ENCODE measurements around the gene FKBP11. TPM values are rescaled to one million over a fixed set of nuclear protein-coding genes. Genes with fewer than 3 reads are reported as not detected.

Gene FKBP11
- total and polyA plus RNA-seq, 2 of the 8 experiments (the other 6 are each of a cell fraction or from before 2014, with no cell fraction given), result 45.7 to 65.1 TPM

DNA sequence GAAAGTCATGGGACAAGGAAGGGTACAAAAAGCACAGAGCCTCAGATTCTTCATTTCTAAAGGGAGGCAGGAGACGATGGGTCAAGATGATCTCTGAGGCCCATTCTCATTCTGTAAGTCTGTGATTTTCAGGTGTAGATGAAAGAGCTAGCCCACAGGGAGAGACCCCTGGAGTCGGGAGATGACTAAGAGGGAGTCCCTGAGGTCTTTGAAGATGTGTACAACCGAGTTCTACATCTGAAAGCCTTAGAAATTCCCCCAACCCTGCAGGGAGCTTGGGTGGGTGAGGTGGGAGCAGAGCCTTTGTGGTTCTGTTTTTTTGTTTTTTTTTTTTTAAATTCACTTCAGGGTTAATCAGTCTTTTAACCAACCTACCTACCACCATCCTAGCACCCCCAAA, 43.2 kb upstream of the FKBP11 start:
- no peak overlapping the region for H3K4ac ChIP-seq (replicated peaks; ENCODE audit: insufficient read length, low read depth, low read length)
- no peak overlapping the region for H3K27ac ChIP-seq (ENCODE audit: low read depth, low read length)
- peaks cover 7% of the 10 kb centered on the region for H3K23me2 ChIP-seq (ENCODE audit: low read depth, low read length)
- peak overlapping the region; percentile 20; the same call in 1 of the 2 replicates for H2BK15ac ChIP-seq (ENCODE audit: low read length)
- no peaks in the 10 kb centered on the region for H3K9me3 ChIP-seq (ENCODE audit: insufficient read depth in 2 of 2, low read depth in 1 of 2, low read length in 1 of 2)
- no peaks in the 10 kb centered on the region for H3K79me2 ChIP-seq (ENCODE audit: control insufficient read depth in 1 of 2, insufficient read depth in 2 of 2, low read length in 2 of 2)
- no peak overlapping the region for H2BK5ac ChIP-seq (ENCODE audit: low read depth, low read length)
- H3K14ac ChIP-seq (ENCODE audit: insufficient read length), result no peak overlapping the region
- no peak overlapping the region for H3K9ac ChIP-seq (replicated peaks in 1 of 4; ENCODE audit: extremely low read depth in 1 of 4, low read depth in 3 of 4, low read length in 3 of 4)
- H2AFZ ChIP-seq (ENCODE audit: low read length), result no peak overlapping the region
- no peak overlapping the region for H3K23ac ChIP-seq (ENCODE audit: insufficient read length)
- no peaks in the 10 kb centered on the region; a peak in 1 of 8 replicates for H3K36me3 ChIP-seq (ENCODE audit: control insufficient read depth in 2 of 4, insufficient read depth in 4 of 4, low read length in 3 of 4)
- H3K56ac ChIP-seq (replicated peaks; ENCODE audit: insufficient read length, low read depth, low read length), result no peak overlapping the region
- H3K4me3 ChIP-seq (ENCODE audit: extremely low read depth in 1 of 4, insufficient read depth in 2 of 4, low read depth in 3 of 4, low read length in 4 of 4), result peak overlapping the region in 1 of 4 experiments; percentile 56; a peak in 2 of 8 replicates
- H2BK120ac ChIP-seq (replicated peaks; ENCODE audit: low read depth, low read length), result no peak overlapping the region
- no peaks in the 10 kb centered on the region for H3K79me1 ChIP-seq (ENCODE audit: low read depth, low read length)
- H4K91ac ChIP-seq (replicated peaks; ENCODE audit: insufficient read length, low read length), result no peak overlapping the region
- no peak overlapping the region; the same call in 1 of the 2 replicates for H3K18ac ChIP-seq (ENCODE audit: extremely low read depth, low read length)
- no peak for DNase-seq (ENCODE audit: low read depth in 1 of 2, low spot score in 2 of 2)
- H2AK5ac ChIP-seq (ENCODE audit: low read depth, low read length), result no peak overlapping the region
- CTCF ChIA-PET (ENCODE audit: partially characterized antibody), result interaction anchor here (1.0 to 40.8 kb wide), 14 partner anchors 8 to 157 kb away, joined by 3 to 1336 read pairs (median 5); partner anchors contain the start of genes ARF3, DDN and WNT1
- WGBS, 2 experiments (ENCODE audit: extremely low coverage in 1 of 2, insufficient coverage in 1 of 2, insufficient read length in 1 of 2, insufficient replicate concordance in 2 of 2, low coverage in 1 of 2, low lambda C conversion rate in 2 of 2, missing lambda C conversion rate in 1 of 2), result 10% methylated on average over 3 of the region's 3 CpGs; no CpG with 5 or more reads in 1 of the 2 experiments
- FAIRE-seq, result no peak
- no peak overlapping the region for H4K8ac ChIP-seq (ENCODE audit: extremely low read depth, insufficient read depth, low read length)
- peaks cover 40 to 67% (median 65%) of the 10 kb centered on the region in 4 experiments for H3K27me3 ChIP-seq (replicated peaks in 1 of 4; ENCODE audit: control insufficient read depth in 3 of 4, extremely low read depth in 1 of 4, insufficient read depth in 3 of 4, low read length in 3 of 4)
- POLR2A ChIA-PET (ENCODE audit: partially characterized antibody), result interaction anchor here (0.7 to 6.9 kb wide), 11 partner anchors 11 to 162 kb away, joined by 3 to 65 read pairs (median 4); partner anchors contain the start of genes ARF3, CACNB3, DDN and FKBP11
- H3K4me1 ChIP-seq (replicated peaks in 1 of 4; ENCODE audit: control insufficient read depth in 3 of 4, insufficient read depth in 4 of 4, low read length in 3 of 4), result peaks cover 39 to 56% (median 46%) of the 10 kb centered on the region in 4 experiments
- peak overlapping the region; percentile 87 to 96; a peak in 3 of 4 replicates for H3K4me2 ChIP-seq (ENCODE audit: insufficient read depth in 1 of 2, low read depth in 2 of 2, low read length in 2 of 2)
- 0 out of 2 replicates have a peak overlapping the region, but pooled peaks have one; percentile 6 for H2BK20ac ChIP-seq (ENCODE audit: low read length)
- no peak overlapping the region for H4K5ac ChIP-seq (ENCODE audit: insufficient read length, low read depth, low read length)
- 0 out of 2 replicates have a peak overlapping the region, but pooled peaks have one; percentile 86 for H2BK12ac ChIP-seq (ENCODE audit: low read depth, low read length)
- H4K20me1 ChIP-seq (replicated peaks in 1 of 2; ENCODE audit: control insufficient read depth in 1 of 2, insufficient read depth in 2 of 2, low read length in 2 of 2), result peaks cover 0 to 10% of the 10 kb centered on the region in 2 experiments
- TF ChIP-seq GTF2F1 (IDR thresholded peaks at IDR 0.05; ENCODE audit: borderline replicate concordance, low read depth, low read length), result no peak
- TF ChIP-seq CBX5 (IDR thresholded peaks at IDR 0.05; ENCODE audit: low read depth, low read length), result no peak
- TF ChIP-seq NRF1 (IDR thresholded peaks at IDR 0.05; ENCODE audit: low read depth, low read length), result no peak
- no peak for TF ChIP-seq CHD2 (IDR thresholded peaks at IDR 0.05; ENCODE audit: low read length)
- no peak for TF ChIP-seq MAX (IDR thresholded peaks at IDR 0.05)
- TF ChIP-seq JUN (IDR thresholded peaks at IDR 0.05; ENCODE audit: low read depth, low read length), result no peak
- TF ChIP-seq RNF2 (IDR thresholded peaks at IDR 0.05; ENCODE audit: borderline replicate concordance, low read depth, low read length, missing control alignments, poor library complexity, severe bottlenecking), result no peak
- no peak for TF ChIP-seq MAFK (IDR thresholded peaks at IDR 0.05; ENCODE audit: low read depth, low read length)
- TF ChIP-seq TAF1 (IDR thresholded peaks at IDR 0.05; ENCODE audit: low read depth, low read length), result no peak
- TF ChIP-seq, protein P1, sequence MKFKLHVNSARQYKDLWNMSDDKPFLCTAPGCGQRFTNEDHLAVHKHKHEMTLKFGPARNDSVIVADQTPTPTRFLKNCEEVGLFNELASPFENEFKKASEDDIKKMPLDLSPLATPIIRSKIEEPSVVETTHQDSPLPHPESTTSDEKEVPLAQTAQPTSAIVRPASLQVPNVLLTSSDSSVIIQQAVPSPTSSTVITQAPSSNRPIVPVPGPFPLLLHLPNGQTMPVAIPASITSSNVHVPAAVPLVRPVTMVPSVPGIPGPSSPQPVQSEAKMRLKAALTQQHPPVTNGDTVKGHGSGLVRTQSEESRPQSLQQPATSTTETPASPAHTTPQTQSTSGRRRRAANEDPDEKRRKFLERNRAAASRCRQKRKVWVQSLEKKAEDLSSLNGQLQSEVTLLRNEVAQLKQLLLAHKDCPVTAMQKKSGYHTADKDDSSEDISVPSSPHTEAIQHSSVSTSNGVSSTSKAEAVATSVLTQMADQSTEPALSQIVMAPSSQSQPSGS (IDR thresholded peaks at IDR 0.05; ENCODE audit: low read length), result no peak
- no peak for TF ChIP-seq SP2 (IDR thresholded peaks at IDR 0.05; ENCODE audit: low read length)

Data from H1 (cell line).